Endothelial cell of umbilical vein (primary cell): Measurements from ENCODE around the gene WDR4. TPM values are rescaled to one million over a fixed set of nuclear protein-coding genes. Genes with fewer than 3 reads are reported as not detected.

ENCODE experiments used
- BruUV-seq: library from RNA; stranded (reverse); fragments of 400-500 nt; replicated peaks from 2 replicates; lab custom pipeline; 2021; lab: Mats Ljungman, UMichigan
- CTCF ChIA-PET: fragments of 300-600, 350-600 bp; sonication (Branson Sonifier 250); formaldehyde crosslinking; loops from one replicate; lab custom pipeline; 2021; ENCODE audit warnings: antibody characterized with exemption, inconsistent platforms; lab: Charles Lee
- POLR2A ChIA-PET: fragments of 300-600, 350-600 bp; sonication (Branson Sonifier 250); formaldehyde crosslinking; loops from one replicate; lab custom pipeline; 2021; ENCODE audit warnings: antibody characterized with exemption, inconsistent platforms; lab: Charles Lee
- DNase-seq: peaks from one replicate; pipeline ENCODE4 v3.0.0-alpha.2; 2011; ENCODE audit warnings: low read depth, low spot score
- FAIRE-seq: peaks from 2 replicates; lab custom pipeline; 2011; peaks lifted over from hg19 to GRCh38; lab: Jason Lieb, UNC
- H2AFZ ChIP-seq: 2 replicates; pipeline ENCODE4 v1.6.0; 2012; ENCODE audit warnings: low read depth, low read length, control low read depth, inconsistent platforms
- H3K27ac ChIP-seq: 2 replicates; pipeline ENCODE4 v1.5.1; 2011; ENCODE audit warnings: low read depth, mild to moderate bottlenecking, control low read depth, low read length, moderate library complexity; ENCODE audit not compliant: insufficient read depth
- H3K27me3 ChIP-seq, 2 experiments: 2 replicates each; pipeline versions ENCODE4 v1.6.0 to v1.6.1; 2011; ENCODE audit warnings: low read length in 2 of 2, mixed read lengths in 1 of 2; ENCODE audit not compliant: control insufficient read depth in 2 of 2, insufficient read depth in 2 of 2
- H3K36me3 ChIP-seq, 2 experiments: 2 replicates in 1 of 2; 3 replicates in 1 of 2; pipeline ENCODE4 v1.5.1; 2011; ENCODE audit warnings: low read length in 2 of 2, mild to moderate bottlenecking in 1 of 2, moderate library complexity in 1 of 2; ENCODE audit not compliant: control insufficient read depth in 2 of 2, insufficient read depth in 2 of 2; ENCODE audit errors: extremely low read depth in 1 of 2
- H3K4me1 ChIP-seq: 3 replicates; pipeline ENCODE4 v1.5.1; 2011; ENCODE audit warnings: mild to moderate bottlenecking, low read length; ENCODE audit not compliant: control insufficient read depth, insufficient read depth; ENCODE audit errors: extremely low read depth
- H3K4me2 ChIP-seq: 2 replicates; pipeline ENCODE4 v1.6.1; 2011; ENCODE audit warnings: low read length, control low read depth, mixed read lengths; ENCODE audit not compliant: insufficient read depth
- H3K4me3 ChIP-seq, 3 experiments: fragments of 200-600 bp in 1 of 3; sonication (generic), shearing (Covaris generic) in 1 of 3; replicated peaks in 1 of 3; 2 replicates each; pipeline ENCODE4 v1.5.1; 2011 to 2016; ENCODE audit warnings: control low read depth in 3 of 3, low read length in 3 of 3, mild to moderate bottlenecking in 2 of 3, inconsistent platforms in 1 of 3, low read depth in 1 of 3, moderate library complexity in 1 of 3; ENCODE audit not compliant: insufficient read depth in 1 of 3
- H3K79me2 ChIP-seq: 2 replicates; pipeline ENCODE4 v1.6.0; 2012; ENCODE audit warnings: low read length, inconsistent platforms; ENCODE audit not compliant: control insufficient read depth, insufficient read depth
- H3K9ac ChIP-seq: replicated peaks from 2 replicates; pipeline ENCODE3; 2011; ENCODE audit warnings: low read length, control low read depth; ENCODE audit not compliant: insufficient read depth; ENCODE audit errors: extremely low read depth
- H3K9me1 ChIP-seq: replicated peaks from 3 replicates; pipeline ENCODE4 v1.6.0; 2011; ENCODE audit warnings: mild to moderate bottlenecking, low read length; ENCODE audit not compliant: control insufficient read depth, insufficient read depth; ENCODE audit errors: extremely low read depth
- H3K9me3 ChIP-seq: replicated peaks from 2 replicates; pipeline ENCODE4 v1.5.1; 2012; ENCODE audit warnings: low read length, inconsistent platforms; ENCODE audit not compliant: control insufficient read depth, insufficient read depth
- H4K20me1 ChIP-seq: replicated peaks from 2 replicates; pipeline ENCODE3; 2011; ENCODE audit warnings: mild to moderate bottlenecking, low read length; ENCODE audit not compliant: control insufficient read depth, insufficient read depth; ENCODE audit errors: extremely low read depth
- CTCF ChIP-seq, 2 donors: IDR thresholded peaks; 1 replicate in 1 of 2; 2 replicates in 1 of 2; pipeline ENCODE4 v1.5.1; 2011; ENCODE audit warnings: low read length in 2 of 2, mild to moderate bottlenecking in 2 of 2, moderate library complexity in 2 of 2, control low read depth in 1 of 2, inconsistent platforms in 1 of 2, low read depth in 1 of 2; ENCODE audit not compliant: insufficient read depth in 1 of 2; ENCODE audit errors: extremely low read depth in 1 of 2
- EZH2 ChIP-seq: IDR thresholded peaks from 2 replicates; pipeline ENCODE4 v1.6.1; 2012; ENCODE audit warnings: borderline replicate concordance, low read depth, mild to moderate bottlenecking, moderate library complexity, low read length, inconsistent platforms; ENCODE audit not compliant: severe bottlenecking
- FOS ChIP-seq: IDR thresholded peaks from 2 replicates; pipeline ENCODE4 v1.6.1; 2011; ENCODE audit warnings: mild to moderate bottlenecking, low read length, moderate library complexity, borderline replicate concordance; ENCODE audit not compliant: insufficient read depth
- GATA2 ChIP-seq: IDR thresholded peaks from 2 replicates; pipeline ENCODE4 v1.7.0; 2011; ENCODE audit warnings: low read depth, mild to moderate bottlenecking, moderate library complexity, mixed read lengths, low read length; ENCODE audit not compliant: insufficient read length, insufficient read depth
- JUN ChIP-seq: IDR thresholded peaks from 2 replicates; pipeline ENCODE4 v1.6.1; 2011; ENCODE audit warnings: borderline replicate concordance, low read depth; ENCODE audit not compliant: insufficient read length, insufficient read depth
- MAX ChIP-seq: IDR thresholded peaks from 2 replicates; pipeline ENCODE4 v1.6.1; 2011; ENCODE audit not compliant: insufficient read depth, insufficient read length
- MYC ChIP-seq: IDR thresholded peaks from one replicate; pipeline ENCODE4 v1.6.1; 2011; ENCODE audit warnings: mild to moderate bottlenecking, low read depth, low read length
- POLR2A ChIP-seq: IDR thresholded peaks from 2 replicates; pipeline ENCODE4 v1.6.1; 2012; ENCODE audit warnings: low read depth, mild to moderate bottlenecking, control low read depth, low read length
- POLR2AphosphoS5 ChIP-seq: IDR thresholded peaks from 2 replicates; pipeline ENCODE4 v1.6.1; 2012; ENCODE audit warnings: low read depth, mild to moderate bottlenecking, control low read depth, low read length, moderate library complexity; ENCODE audit not compliant: insufficient read depth
- dilution Hi-C: fragments of 300-500 bp; cut with MboI; formaldehyde crosslinking; loops from one replicate; pipeline ENCODE4 v1.15.0; 2019; ENCODE audit warnings: low sequenced_read_pairs; ENCODE audit not compliant: extremely low pct_ligation_motif_present
- intact Hi-C: fragments of 100-400 bp; cut with micrococcal nuclease; formaldehyde crosslinking; loops from one replicate; pipeline ENCODE4 v1.10.0; 2022
- polyA plus RNA-seq, 4 experiments: library from polyadenylated mRNA; depleted of rRNA in 3 of 4; stranded (reverse) in 3 of 4; unstranded in 1 of 4; fragments of >200 nt; gene quantifications; 2 replicates each; pipeline versions ENCODE4 v1.2.1 to v1.2.3, GENCODE V29; 2011 to 2012; ENCODE audit warnings: missing spikeins in 1 of 4
- total RNA-seq: library from RNA; stranded (reverse); gene quantifications from 2 replicates; pipeline ENCODE4 v1.2.3, GENCODE V29; 2021

Gene WDR4
- total and polyA plus RNA-seq, 2 donors (not counting 3 experiments of a cell fraction or from before 2014, with no cell fraction given) = 24.5 to 40.0 TPM

- Histone ChIP-seq H3K4me3 (no peak overlapping the region), H3K4me1 (no peaks in the 10 kb centered on the region), H3K9ac (no peak overlapping the region), H3K27ac (no peak overlapping the region), H3K9me1 (no peaks in the 10 kb centered on the region), H3K36me3 (peaks cover 12 to 65% of the 10 kb centered on the region in 2 experiments), H4K20me1 (no peaks in the 10 kb centered on the region), H3K9me3 (no peaks in the 10 kb centered on the region), H3K4me2 (no peak overlapping the region), H3K79me2 (peaks cover 14% of the 10 kb centered on the region), H2AFZ (no peak overlapping the region), H3K27me3 (no peaks in the 10 kb centered on the region)
- TF ChIP-seq JUN = no peak
- TF ChIP-seq CTCF (IDR thresholded peaks at IDR 0.05; ENCODE audit: extremely low read depth in 1 of 2, insufficient read depth in 1 of 2, low read depth in 1 of 2, low read length in 2 of 2) = no peak
- no peak for TF ChIP-seq POLR2A
- TF ChIP-seq MAX = no peak
- no peak for TF ChIP-seq GATA2
- no peak for TF ChIP-seq FOS
- TF ChIP-seq POLR2AphosphoS5 = no peak
- TF ChIP-seq MYC = no peak
- no peak for TF ChIP-seq EZH2
- dilution Hi-C loops = no loop called here
- BruUV-seq = no TSS peak
- intact Hi-C loops = no loop called here
- ChIA-PET CTCF (interaction anchor here (1.6 kb wide), 1 partner anchor 8 kb away, joined by 5 read pairs; no protein-coding TSS in a partner anchor), POLR2A (no interaction called here)
- no peak for DNase-seq
- no peak for FAIRE-seq
These were observed 26.3 kb downstream of the WDR4 start for GRCh38 chr21:42852925-42853570.
